ENCODE results near the gene FSTL5. TPM values are rescaled to one million over a fixed set of nuclear protein-coding genes. Genes with fewer than 3 reads are reported as not detected.

FSTL5 gene
- total RNA-seq, 1 experiment from 2014 or later, result 29.4 TPM

GRCh38 chr4:161336621-161337020, 827.2 kb downstream of the FSTL5 start:
- H3K9me3 ChIP-seq (ENCODE audit: insufficient read depth, low read depth), result no peaks in the 10 kb centered on the region
- H3K36me3 ChIP-seq (ENCODE audit: low read depth), result no peaks in the 10 kb centered on the region
- no peak overlapping the region for H3K4me3 ChIP-seq
- H3K27me3 ChIP-seq (ENCODE audit: insufficient read depth, low read depth), result no peaks in the 10 kb centered on the region
- DNase-seq, result no peak
- H3K79me2 ChIP-seq (ENCODE audit: low read depth), result no peaks in the 10 kb centered on the region
- CTCF ChIA-PET, result no interaction called here
- no peak overlapping the region for H3K27ac ChIP-seq
- BruUV-seq (replicated peaks), result no TSS peak
- intact Hi-C loops (cut with micrococcal nuclease; ENCODE audit: unreplicated experiment), result no loop called here
- TF ChIP-seq EZH2 (IDR thresholded peaks at IDR 0.05; ENCODE audit: low read depth), result no peak
- no peak for TF ChIP-seq CTCF (conservative IDR thresholded peaks at IDR 0.05)
- no peaks in the 10 kb centered on the region for H3F3A ChIP-seq (ENCODE audit: insufficient read depth, low read depth)
- H4K20me1 ChIP-seq (ENCODE audit: insufficient read depth), result no peaks in the 10 kb centered on the region
- H3K4me1 ChIP-seq (replicated peaks; ENCODE audit: insufficient read depth), result no peaks in the 10 kb centered on the region
- POLR2A ChIA-PET (ENCODE audit: unreplicated experiment), result no interaction called here
- H3K9me2 ChIP-seq (ENCODE audit: insufficient read depth), result no peaks in the 10 kb centered on the region
- no peak overlapping the region for H2AFZ ChIP-seq
- no peak overlapping the region for H3K4me2 ChIP-seq

GRCh38 chr4:161336016-161336530, 827.7 kb downstream of the FSTL5 start:
- Histone ChIP-seq H3K9me2 (ENCODE audit: insufficient read depth) (no peaks in the 10 kb centered on the region), H3K27ac (no peak overlapping the region), H4K20me1 (ENCODE audit: insufficient read depth) (no peaks in the 10 kb centered on the region), H2AFZ (no peak overlapping the region), H3K27me3 (ENCODE audit: insufficient read depth, low read depth) (no peaks in the 10 kb centered on the region), H3K79me2 (ENCODE audit: low read depth) (no peaks in the 10 kb centered on the region), H3F3A (ENCODE audit: insufficient read depth, low read depth) (no peaks in the 10 kb centered on the region), H3K4me3 (no peak overlapping the region), H3K4me2 (no peak overlapping the region), H3K36me3 (ENCODE audit: low read depth) (no peaks in the 10 kb centered on the region), H3K9me3 (ENCODE audit: insufficient read depth, low read depth) (no peaks in the 10 kb centered on the region), H3K4me1 (replicated peaks; ENCODE audit: insufficient read depth) (no peaks in the 10 kb centered on the region)
- ChIA-PET CTCF (no interaction called here), POLR2A (ENCODE audit: unreplicated experiment) (no interaction called here)
- intact Hi-C loops (cut with micrococcal nuclease; ENCODE audit: unreplicated experiment), result no loop called here
- BruUV-seq (replicated peaks), result no TSS peak
- TF ChIP-seq EZH2 (IDR thresholded peaks at IDR 0.05; ENCODE audit: low read depth) (no peak), CTCF (conservative IDR thresholded peaks at IDR 0.05) (no peak)
- DNase-seq, result no peak
